Natural killer cell (primary cell): ENCODE measurements around the gene TMED10. TPM values are rescaled to one million over a fixed set of nuclear protein-coding genes. Genes with fewer than 3 reads are reported as not detected.
A peak's percentile ranks its signal among the peaks of the same experiment; 100 is the strongest.

Source experiments
- ATAC-seq, 3 donors: fragments of 150-1000 bp in 2 of 3; fragments of 200-7000 bp in 1 of 3; cut with Tn5 transposase; 1 replicate in 1 of 3; 2 replicates in 2 of 3; pipeline ENCODE4 v1.10.0; 2021; ENCODE audit warnings: mild to moderate bottlenecking in 2 of 3, moderate library complexity in 2 of 3
- DNase-seq, 2 donors: peaks; one replicate each; pipeline versions ENCODE4 v3.0.0 to v3.0.0-alpha.2; 2013 to 2021; ENCODE audit warnings: mixed read lengths in 1 of 2
- H3K27ac ChIP-seq: one replicate; pipeline ENCODE4 v1.5.1; 2013; ENCODE audit warnings: mild to moderate bottlenecking, low read length
- H3K27me3 ChIP-seq: one replicate; pipeline ENCODE4 v1.6.1; 2013; ENCODE audit warnings: low read length; ENCODE audit not compliant: control insufficient read depth, insufficient read depth
- H3K36me3 ChIP-seq: one replicate; pipeline ENCODE4 v1.6.1; 2013; ENCODE audit warnings: low read length; ENCODE audit not compliant: control insufficient read depth, insufficient read depth
- H3K4me1 ChIP-seq: one replicate; pipeline ENCODE4 v1.6.1; 2013; ENCODE audit warnings: low read length; ENCODE audit not compliant: control insufficient read depth, insufficient read depth
- H3K4me3 ChIP-seq: one replicate; pipeline ENCODE4 v1.5.1; 2013; ENCODE audit warnings: low read length
- H3K9me3 ChIP-seq: one replicate; pipeline ENCODE4 v1.6.1; 2013; ENCODE audit warnings: low read length; ENCODE audit not compliant: control insufficient read depth, insufficient read depth
- H3K27ac Mint-ChIP-seq, 2 donors: one replicate each; pipeline ENCODE4 v1.8.0; 2022; ENCODE audit warnings: mild to moderate bottlenecking in 2 of 2, mixed read lengths in 2 of 2, moderate library complexity in 1 of 2
- H3K27me3 Mint-ChIP-seq, 2 donors: one replicate each; pipeline ENCODE4 v1.8.0; 2022; ENCODE audit warnings: low read depth in 2 of 2, mixed read lengths in 2 of 2
- H3K36me3 Mint-ChIP-seq: one replicate; pipeline ENCODE4 v1.8.0; 2022; ENCODE audit warnings: mixed read lengths
- H3K4me1 Mint-ChIP-seq, 2 donors: one replicate each; pipeline ENCODE4 v1.8.0; 2022; ENCODE audit warnings: mixed read lengths in 2 of 2
- H3K4me3 Mint-ChIP-seq: one replicate; pipeline ENCODE4 v1.8.0; 2022; ENCODE audit warnings: mild to moderate bottlenecking, moderate library complexity, mixed read lengths
- H3K9me3 Mint-ChIP-seq, 2 donors: one replicate each; pipeline ENCODE4 v1.8.0; 2022; ENCODE audit warnings: mixed read lengths in 2 of 2
- WGBS: methylation state at CpG from one replicate; pipeline ENCODE4 v1.1.7; 2013; ENCODE audit warnings: missing lambda C conversion rate; ENCODE audit not compliant: insufficient coverage; 5-methylcytosine and 5-hydroxymethylcytosine counted together
- intact Hi-C: fragments of 100-400 bp; cut with micrococcal nuclease; formaldehyde crosslinking; loops from one replicate; pipeline ENCODE4 v1.14.2; 2022
- total RNA-seq, 4 donors: library from RNA; stranded (reverse); fragments of 120-200 nt in 1 of 4; gene quantifications; one replicate each; pipeline versions ENCODE4 v1.2.3 to v1.2.4, GENCODE V29; 2013 to 2022
- TF ChIP-seq, protein P1 (sequence below): fragments of 200-600 bp; IDR thresholded peaks from one replicate; pipeline ENCODE4 v1.8.0; 2022; ENCODE audit warnings: antibody characterized with exemption

Gene TMED10
- total RNA-seq, 3 donors from 2014 or later (not counting 1 experiment from before 2014, with no cell fraction given): 216 to 244 (median 231) TPM

DNA sequence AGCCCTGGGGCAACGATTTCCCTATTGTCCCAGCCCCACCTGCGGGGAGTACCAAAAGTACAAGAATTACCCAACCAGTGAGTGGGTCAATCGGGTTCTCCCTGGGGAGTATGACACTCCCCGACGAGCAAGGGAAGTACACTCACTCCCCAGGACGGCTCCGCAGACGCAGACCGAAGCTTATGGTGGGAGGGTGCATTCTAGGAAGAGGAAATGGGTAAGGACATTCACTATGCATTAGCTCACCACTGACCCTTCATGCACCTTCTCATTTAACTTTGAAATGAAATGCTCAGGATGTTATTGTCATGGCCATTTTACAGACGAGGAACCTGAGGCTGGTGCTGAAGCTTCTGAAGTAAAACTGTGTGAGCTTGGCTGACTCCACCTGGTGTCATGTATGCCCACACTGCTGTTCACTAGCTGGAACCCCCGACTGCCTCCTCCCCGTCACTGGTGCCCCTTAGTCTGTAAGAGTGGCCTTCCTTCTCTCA, 45.8 kb upstream of the TMED10 start:
- DNase-seq (no peak), ATAC-seq (peak in 1 of 3 donors; percentile 41)
- Histone ChIP-seq H3K4me3 (no peak overlapping the region), H3K36me3 (no peaks in the 10 kb centered on the region), H3K27ac (no peak overlapping the region), H3K9me3 (no peaks in the 10 kb centered on the region), H3K4me1 (peaks cover 22% of the 10 kb centered on the region), H3K27me3 (no peaks in the 10 kb centered on the region)
- H3K36me3 Mint-ChIP-seq: no peaks in the 10 kb centered on the region
- no peak overlapping the region for H3K27ac Mint-ChIP-seq
- intact Hi-C loops: no loop called here
- H3K4me1 Mint-ChIP-seq: peaks cover 8 to 29% of the 10 kb centered on the region in 2 donors
- TF ChIP-seq, protein P1, sequence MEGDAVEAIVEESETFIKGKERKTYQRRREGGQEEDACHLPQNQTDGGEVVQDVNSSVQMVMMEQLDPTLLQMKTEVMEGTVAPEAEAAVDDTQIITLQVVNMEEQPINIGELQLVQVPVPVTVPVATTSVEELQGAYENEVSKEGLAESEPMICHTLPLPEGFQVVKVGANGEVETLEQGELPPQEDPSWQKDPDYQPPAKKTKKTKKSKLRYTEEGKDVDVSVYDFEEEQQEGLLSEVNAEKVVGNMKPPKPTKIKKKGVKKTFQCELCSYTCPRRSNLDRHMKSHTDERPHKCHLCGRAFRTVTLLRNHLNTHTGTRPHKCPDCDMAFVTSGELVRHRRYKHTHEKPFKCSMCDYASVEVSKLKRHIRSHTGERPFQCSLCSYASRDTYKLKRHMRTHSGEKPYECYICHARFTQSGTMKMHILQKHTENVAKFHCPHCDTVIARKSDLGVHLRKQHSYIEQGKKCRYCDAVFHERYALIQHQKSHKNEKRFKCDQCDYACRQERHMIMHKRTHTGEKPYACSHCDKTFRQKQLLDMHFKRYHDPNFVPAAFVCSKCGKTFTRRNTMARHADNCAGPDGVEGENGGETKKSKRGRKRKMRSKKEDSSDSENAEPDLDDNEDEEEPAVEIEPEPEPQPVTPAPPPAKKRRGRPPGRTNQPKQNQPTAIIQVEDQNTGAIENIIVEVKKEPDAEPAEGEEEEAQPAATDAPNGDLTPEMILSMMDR: no peak
- H3K9me3 Mint-ChIP-seq: no peaks in the 10 kb centered on the region
- H3K4me3 Mint-ChIP-seq: no peak overlapping the region
- H3K27me3 Mint-ChIP-seq: peaks cover 0 to 4% of the 10 kb centered on the region in 2 donors
- WGBS: 57% methylated on average over 12 of the region's 12 CpGs

DNA sequence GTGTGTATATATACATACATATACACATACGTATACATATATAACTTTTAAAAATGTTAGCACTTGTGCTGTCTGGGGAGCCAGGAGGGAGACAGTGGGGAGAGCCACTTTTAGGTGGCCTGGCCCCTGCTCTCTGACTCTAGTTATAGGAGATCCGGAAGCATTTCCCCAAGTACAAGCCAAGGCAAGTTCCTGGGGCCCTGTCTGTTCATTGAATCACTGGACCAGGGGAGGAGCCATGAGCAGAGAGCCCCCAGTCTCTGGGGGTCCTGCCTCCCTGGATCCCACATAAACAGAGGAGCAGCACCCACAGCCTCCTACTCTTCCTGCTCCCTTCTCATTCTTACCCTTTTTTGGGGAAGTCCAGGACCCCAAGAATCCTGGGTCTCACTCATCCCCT, 45.4 kb upstream of the TMED10 start:
- peaks cover 8 to 24% of the 10 kb centered on the region in 2 donors for H3K4me1 Mint-ChIP-seq
- no peaks in the 10 kb centered on the region for H3K36me3 Mint-ChIP-seq
- TF ChIP-seq, protein P1: no peak
- H3K9me3 Mint-ChIP-seq: no peaks in the 10 kb centered on the region
- peaks cover 21% of the 10 kb centered on the region for H3K4me1 ChIP-seq
- H3K27ac ChIP-seq: no peak overlapping the region
- no peak overlapping the region for H3K4me3 Mint-ChIP-seq
- no peak overlapping the region for H3K27ac Mint-ChIP-seq
- no peaks in the 10 kb centered on the region for H3K27me3 ChIP-seq
- ATAC-seq (no peak), DNase-seq (no peak)
- WGBS: 96% methylated on average over 1 of the region's 2 CpGs
- intact Hi-C loops: no loop called here
- H3K9me3 ChIP-seq: no peaks in the 10 kb centered on the region
- H3K4me3 ChIP-seq: no peak overlapping the region
- H3K27me3 Mint-ChIP-seq: peaks cover 0 to 4% of the 10 kb centered on the region in 2 donors
- H3K36me3 ChIP-seq: no peaks in the 10 kb centered on the region

DNA sequence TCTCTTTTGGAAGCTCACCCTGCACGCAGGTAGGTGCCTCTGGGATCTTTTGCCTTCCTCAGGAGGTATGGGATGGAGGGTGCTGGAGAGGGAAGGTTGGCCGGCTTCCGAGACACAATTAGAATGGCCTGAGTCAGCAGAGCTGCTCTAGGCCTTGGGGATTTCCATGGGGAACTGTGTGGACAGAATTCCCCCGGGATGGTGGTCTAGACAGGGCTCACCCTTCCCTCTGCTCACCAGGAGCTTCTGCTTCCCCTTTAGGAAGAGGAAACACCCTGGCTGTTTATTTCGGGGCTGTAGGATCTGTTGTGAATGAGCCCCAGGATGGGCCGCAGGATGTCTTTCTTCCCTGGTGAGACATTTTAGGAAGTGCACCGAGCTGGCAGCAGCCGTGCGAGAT, 43.7 kb upstream of the TMED10 start:
- H3K4me1 ChIP-seq: peaks cover 31% of the 10 kb centered on the region
- intact Hi-C loops: no loop called here
- peaks cover 21 to 32% of the 10 kb centered on the region in 2 donors for H3K4me1 Mint-ChIP-seq
- H3K27me3 Mint-ChIP-seq: peaks cover 0 to 4% of the 10 kb centered on the region in 2 donors
- no peak overlapping the region for H3K4me3 Mint-ChIP-seq
- H3K9me3 ChIP-seq: no peaks in the 10 kb centered on the region
- H3K36me3 Mint-ChIP-seq: no peaks in the 10 kb centered on the region
- 79% methylated on average over 9 of the region's 9 CpGs for WGBS
- no peak overlapping the region for H3K27ac ChIP-seq
- ATAC-seq (no peak), DNase-seq (no peak)
- H3K9me3 Mint-ChIP-seq: no peaks in the 10 kb centered on the region
- no peak overlapping the region for H3K4me3 ChIP-seq
- no peak overlapping the region for H3K27ac Mint-ChIP-seq
- no peaks in the 10 kb centered on the region for H3K36me3 ChIP-seq
- H3K27me3 ChIP-seq: no peaks in the 10 kb centered on the region
- TF ChIP-seq, protein P1: no peak
